T-cell (primary cell): Measurements from ENCODE around the gene SFTPA1. TPM values are rescaled to one million over a fixed set of nuclear protein-coding genes. Genes with fewer than 3 reads are reported as not detected.
"Not testable (repeated sequence)": the region's sequence is repeated elsewhere in the genome, so short reads cannot be mapped to it uniquely, and the experiment has no call there.

ENCODE experiments used
- ATAC-seq, 4 experiments: fragments of 200-7000 bp in 3 of 4; fragments of 150-1000 bp in 1 of 4; cut with Tn5 transposase; replicated peaks in 1 of 4; 1 replicate in 3 of 4; 2 replicates in 1 of 4; pipeline ENCODE4 v1.10.0; 2021; ENCODE audit warnings: moderate library complexity in 3 of 4, mild to moderate bottlenecking in 2 of 4, moderate number of reproducible peaks in 1 of 4
- CTCF ChIA-PET, 2 donors: fragments of 300-600 bp; sonication (Branson Sonifier 250); formaldehyde crosslinking; loops; one replicate each; lab custom pipeline; 2022; ENCODE audit warnings: antibody characterized with exemption in 2 of 2; lab: Charles Lee
- POLR2A ChIA-PET, 2 donors: fragments of 300-600 bp; sonication (Branson Sonifier 250); formaldehyde crosslinking; loops; one replicate each; lab custom pipeline; 2022; ENCODE audit warnings: antibody characterized with exemption in 2 of 2; lab: Charles Lee
- DNase-seq, 35 experiments: peaks; one replicate each; pipeline versions ENCODE4 v3.0.0 to v3.0.0-alpha.2; 2013 to 2023
- H3K27ac ChIP-seq: one replicate; pipeline ENCODE4 v1.5.1; 2013; ENCODE audit warnings: low read length
- H3K27me3 ChIP-seq, 2 experiments: replicated peaks in 1 of 2; 1 replicate in 1 of 2; 2 replicates in 1 of 2; pipeline versions ENCODE4 v1.6.1 to v1.7.0; 2013; ENCODE audit warnings: low read length in 1 of 2, mixed read lengths in 1 of 2; ENCODE audit not compliant: control insufficient read depth in 2 of 2, insufficient read depth in 2 of 2; ENCODE audit errors: extremely low read depth in 1 of 2
- H3K36me3 ChIP-seq, 2 donors: 1 replicate in 1 of 2; 2 replicates in 1 of 2; pipeline versions ENCODE4 v1.6.1 to v1.7.0; 2013; ENCODE audit warnings: low read length in 1 of 2; ENCODE audit not compliant: control insufficient read depth in 2 of 2, insufficient read depth in 1 of 2; ENCODE audit errors: extremely low read depth in 1 of 2
- H3K4me1 ChIP-seq, 2 experiments: 1 replicate in 1 of 2; 2 replicates in 1 of 2; pipeline versions ENCODE4 v1.6.1 to v1.7.0; 2013; ENCODE audit warnings: low read length in 2 of 2, mixed read lengths in 1 of 2; ENCODE audit not compliant: insufficient read depth in 2 of 2, control insufficient read depth in 1 of 2; ENCODE audit errors: extremely low read depth in 1 of 2
- H3K4me3 ChIP-seq, 2 donors: 1 replicate in 1 of 2; 2 replicates in 1 of 2; pipeline versions ENCODE4 v1.5.1 to v1.7.0; 2013; ENCODE audit warnings: mild to moderate bottlenecking in 2 of 2, low read length in 1 of 2, moderate library complexity in 1 of 2; ENCODE audit not compliant: control insufficient read depth in 1 of 2; ENCODE audit errors: extremely low read depth in 1 of 2
- H3K9me3 ChIP-seq: 2 replicates; pipeline ENCODE4 v1.7.0; 2013
- H3K27ac Mint-ChIP-seq, 2 donors: one replicate each; pipeline ENCODE4 v1.8.0; 2020 to 2021; ENCODE audit warnings: mild to moderate bottlenecking in 2 of 2, mixed read lengths in 2 of 2
- H3K27me3 Mint-ChIP-seq, 2 donors: one replicate each; pipeline ENCODE4 v1.8.0; 2021 to 2022; ENCODE audit warnings: mixed read lengths in 2 of 2
- H3K36me3 Mint-ChIP-seq: one replicate; pipeline ENCODE4 v1.8.0; 2021; ENCODE audit warnings: mixed read lengths
- H3K4me1 Mint-ChIP-seq, 3 donors: one replicate each; pipeline ENCODE4 v1.8.0; 2020 to 2022; ENCODE audit warnings: mixed read lengths in 3 of 3, mild to moderate bottlenecking in 1 of 3
- H3K4me3 Mint-ChIP-seq, 3 donors: one replicate each; pipeline ENCODE4 v1.8.0; 2020 to 2022; ENCODE audit warnings: mild to moderate bottlenecking in 3 of 3, mixed read lengths in 3 of 3, moderate library complexity in 3 of 3
- H3K9me3 Mint-ChIP-seq, 3 donors: one replicate each; pipeline ENCODE4 v1.8.0; 2020 to 2022; ENCODE audit warnings: mixed read lengths in 3 of 3
- WGBS: methylation state at CpG from one replicate; pipeline ENCODE4 v1.1.5; 2013; ENCODE audit warnings: missing lambda C conversion rate; ENCODE audit not compliant: insufficient coverage; 5-methylcytosine and 5-hydroxymethylcytosine counted together
- total RNA-seq, 35 experiments: library from RNA in 6 of 35; stranded (reverse) in 6 of 35; fragments of 120-200 nt in 1 of 35; gene quantifications; one replicate each; pipeline versions ENCODE4 v1.2.1 to v1.2.4 and lab custom pipeline; 2013 to 2026

The SFTPA1 gene
- total RNA-seq, 5 donors from 2014 or later (not counting 1 experiment from before 2014, with no cell fraction given): 6.4 to 9.6 (median 8.4) TPM; not detected in 2

GRCh38 chr10:79616164-79616563 is 5.4 kb downstream of the SFTPA1 start:
- Mint-ChIP-seq H3K27me3 (peaks cover 4 to 8% of the 10 kb centered on the region in 2 donors), H3K4me3 (no peak overlapping the region), H3K27ac (no peak overlapping the region), H3K4me1 (no peaks in the 10 kb centered on the region), H3K9me3 (peaks cover 0 to 7% (median 0%) of the 10 kb centered on the region in 3 donors), H3K36me3 (no peaks in the 10 kb centered on the region)
- H3K4me1 ChIP-seq: no peaks in the 10 kb centered on the region
- ATAC-seq (no peak), DNase-seq (no peak)
- ChIA-PET POLR2A (no interaction called here), CTCF (no interaction called here)
- H3K4me3 ChIP-seq: no peak overlapping the region
- no peaks in the 10 kb centered on the region for H3K36me3 ChIP-seq
- no CpG with 5 or more reads among the region's 1 CpG for WGBS
- H3K27me3 ChIP-seq: peaks cover 0 to 2% of the 10 kb centered on the region in 2 experiments
- H3K9me3 ChIP-seq: no peaks in the 10 kb centered on the region
- no peak overlapping the region for H3K27ac ChIP-seq

- H3K27ac Mint-ChIP-seq, POLR2A ChIA-PET, H3K4me1 Mint-ChIP-seq, H3K9me3 ChIP-seq, ATAC-seq, DNase-seq, H3K27ac ChIP-seq, H3K36me3 ChIP-seq, H3K36me3 Mint-ChIP-seq, CTCF ChIA-PET, H3K27me3 ChIP-seq, H3K4me3 ChIP-seq, H3K4me1 ChIP-seq, H3K4me3 Mint-ChIP-seq: not testable (repeated sequence)
- Mint-ChIP-seq H3K9me3 (peaks cover 6 to 12% (median 7%) of the 10 kb centered on the region in 3 donors), H3K27me3 (peaks cover 27 to 32% of the 10 kb centered on the region in 2 donors)
These were observed 12.9 kb downstream of the SFTPA1 start for GRCh38 chr10:79623663-79624062.

DNA sequence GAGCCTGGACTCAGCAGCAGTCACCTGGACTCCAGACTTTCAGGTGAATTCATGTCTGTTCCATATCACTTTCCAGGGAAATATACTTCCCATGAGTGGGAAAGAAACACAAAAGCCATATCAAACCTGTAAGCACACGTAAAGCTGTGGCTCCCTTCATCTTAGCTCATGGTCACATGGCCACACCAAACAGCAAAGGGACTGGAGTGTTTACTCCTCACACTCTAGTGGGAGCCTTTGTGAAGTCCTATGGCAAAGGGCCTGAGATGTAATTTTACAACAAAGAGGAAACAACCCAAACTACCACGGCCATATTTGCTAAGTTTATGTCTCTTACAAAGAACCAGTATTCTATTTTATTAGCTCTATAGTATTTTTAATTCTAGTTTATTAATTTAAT is 16.3 kb downstream of the SFTPA1 start:
- H3K4me3 ChIP-seq: no peak overlapping the region
- Mint-ChIP-seq H3K4me1 (no peaks in the 10 kb centered on the region), H3K4me3 (no peak overlapping the region), H3K27ac (no peak overlapping the region), H3K27me3 (peaks cover 33 to 37% of the 10 kb centered on the region in 2 donors), H3K9me3 (peaks cover 6 to 8% (median 7%) of the 10 kb centered on the region in 3 donors), H3K36me3 (no peaks in the 10 kb centered on the region)
- ATAC-seq: no peak
- WGBS: 100% methylated on average over 1 of the region's 2 CpGs
- CTCF ChIA-PET: no interaction called here
- no peak for DNase-seq
- H3K27me3 ChIP-seq: peaks cover 0 to 12% of the 10 kb centered on the region in 2 experiments
- POLR2A ChIA-PET: no interaction called here
- no peak overlapping the region for H3K27ac ChIP-seq
- H3K4me1 ChIP-seq: no peaks in the 10 kb centered on the region
- no peaks in the 10 kb centered on the region for H3K9me3 ChIP-seq
- no peaks in the 10 kb centered on the region for H3K36me3 ChIP-seq

DNA sequence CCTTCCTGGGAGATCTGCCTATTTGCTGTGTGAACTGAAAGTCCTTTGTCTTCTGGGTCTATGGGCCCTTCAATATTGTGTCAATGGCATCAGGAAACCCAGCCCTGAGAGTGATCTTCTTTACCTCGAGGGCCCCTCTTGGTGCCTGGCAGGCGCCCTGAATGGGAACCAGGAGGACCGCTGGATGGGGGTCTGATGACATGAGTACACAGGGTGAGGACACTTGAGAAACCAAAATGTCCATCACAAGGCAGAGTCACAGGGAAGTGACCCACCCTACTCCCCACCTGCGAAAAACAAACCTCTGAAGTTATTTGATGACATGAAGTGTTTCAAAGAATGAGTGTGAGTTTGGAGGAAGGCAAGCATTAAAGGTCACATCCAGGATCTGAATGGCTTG is 17.3 kb downstream of the SFTPA1 start:
- CTCF ChIA-PET: no interaction called here
- ATAC-seq: no peak
- Mint-ChIP-seq H3K27me3 (peaks cover 24 to 30% of the 10 kb centered on the region in 2 donors), H3K27ac (no peak overlapping the region), H3K9me3 (peaks cover 5 to 7% (median 6%) of the 10 kb centered on the region in 3 donors), H3K4me3 (no peak overlapping the region), H3K36me3 (no peaks in the 10 kb centered on the region), H3K4me1 (no peaks in the 10 kb centered on the region)
- DNase-seq: no peak
- 79% methylated on average over 3 of the region's 4 CpGs for WGBS
- Histone ChIP-seq H3K9me3 (no peaks in the 10 kb centered on the region), H3K4me1 (no peaks in the 10 kb centered on the region), H3K4me3 (no peak overlapping the region), H3K27me3 (peaks cover 0 to 12% of the 10 kb centered on the region in 2 experiments), H3K27ac (no peak overlapping the region), H3K36me3 (no peaks in the 10 kb centered on the region)
- POLR2A ChIA-PET: interaction anchor here in 1 of 2 donors (0.5 kb wide), 1 partner anchor 360 kb away, joined by 6 read pairs; no protein-coding TSS in a partner anchor

GRCh38 chr10:79628988-79629954 is 18.5 kb downstream of the SFTPA1 start:
- no peak for DNase-seq
- Histone ChIP-seq H3K36me3 (no peaks in the 10 kb centered on the region), H3K27me3 (peaks cover 0 to 12% of the 10 kb centered on the region in 2 experiments), H3K4me1 (no peaks in the 10 kb centered on the region), H3K4me3 (no peak overlapping the region), H3K9me3 (no peaks in the 10 kb centered on the region), H3K27ac (no peak overlapping the region)
- peaks cover 16 to 28% of the 10 kb centered on the region in 2 donors for H3K27me3 Mint-ChIP-seq
- H3K36me3 Mint-ChIP-seq: no peaks in the 10 kb centered on the region
- ChIA-PET CTCF (no interaction called here), POLR2A (no interaction called here)
- H3K4me1 Mint-ChIP-seq: no peaks in the 10 kb centered on the region
- no peak overlapping the region for H3K4me3 Mint-ChIP-seq
- H3K9me3 Mint-ChIP-seq: peaks cover 0 to 6% (median 6%) of the 10 kb centered on the region in 3 donors
- WGBS: 88% methylated on average over 5 of the region's 9 CpGs
- no peak for ATAC-seq
- no peak overlapping the region for H3K27ac Mint-ChIP-seq

- Mint-ChIP-seq H3K27me3 (peaks cover 16 to 26% of the 10 kb centered on the region in 2 donors), H3K9me3 (peaks cover 0 to 6% (median 6%) of the 10 kb centered on the region in 3 donors), H3K36me3 (no peaks in the 10 kb centered on the region), H3K4me1 (no peaks in the 10 kb centered on the region), H3K4me3 (no peak overlapping the region), H3K27ac (no peak overlapping the region)
- no peaks in the 10 kb centered on the region for H3K9me3 ChIP-seq
- ATAC-seq: no peak
- H3K4me1 ChIP-seq: no peaks in the 10 kb centered on the region
- DNase-seq: no peak
- no peak overlapping the region for H3K4me3 ChIP-seq
- no peak overlapping the region for H3K27ac ChIP-seq
- POLR2A ChIA-PET: no interaction called here
- CTCF ChIA-PET: no interaction called here
- H3K27me3 ChIP-seq: peaks cover 0 to 12% of the 10 kb centered on the region in 2 experiments
- no peaks in the 10 kb centered on the region for H3K36me3 ChIP-seq
- 80% methylated on average over 5 of the region's 5 CpGs for WGBS
These were observed 19.2 kb downstream of the SFTPA1 start for GRCh38 chr10:79629955-79630327.
